Measurements from ENCODE around the gene PACSIN2. TPM values are rescaled to one million over a fixed set of nuclear protein-coding genes. Genes with fewer than 3 reads are reported as not detected.

Gene PACSIN2
- total RNA-seq, 4 donors from 2014 or later, result 75.4 to 90.1 (median 87.9) TPM

DNA sequence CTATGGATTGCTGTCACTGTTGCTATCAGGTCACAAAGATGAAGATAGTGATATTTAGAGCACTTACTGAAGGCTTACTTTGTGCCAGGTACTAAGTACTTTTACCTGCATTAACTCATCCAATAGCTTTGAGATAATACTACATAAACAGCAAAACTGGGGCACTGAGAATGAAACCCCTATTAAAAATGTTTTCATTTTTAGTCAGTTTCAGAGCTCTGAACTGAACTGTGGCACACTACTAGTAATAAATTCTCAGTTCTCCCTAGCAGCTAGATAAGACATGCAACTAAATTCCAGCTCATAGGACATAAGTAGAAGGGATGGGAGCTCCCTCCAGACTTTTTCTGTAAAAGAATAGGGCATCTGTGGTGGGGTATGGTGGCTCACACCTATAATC lies 181.8 kb downstream of the PACSIN2 start:
- Histone ChIP-seq H3K4me1 (peaks cover 15 to 19% of the 10 kb centered on the region in 2 donors), H3K27ac (peak overlapping the region in 1 of 3 donors; percentile 29), H3K36me3 (peaks cover 34 to 40% of the 10 kb centered on the region in 2 donors), H3K9me3 (no peaks in the 10 kb centered on the region), H3K4me3 (replicated peaks in 1 of 3) (no peak overlapping the region), H3K27me3 (no peaks in the 10 kb centered on the region)
- no peak for TF ChIP-seq POLR2A (IDR thresholded peaks at IDR 0.05)
- TF ChIP-seq, protein P1, sequence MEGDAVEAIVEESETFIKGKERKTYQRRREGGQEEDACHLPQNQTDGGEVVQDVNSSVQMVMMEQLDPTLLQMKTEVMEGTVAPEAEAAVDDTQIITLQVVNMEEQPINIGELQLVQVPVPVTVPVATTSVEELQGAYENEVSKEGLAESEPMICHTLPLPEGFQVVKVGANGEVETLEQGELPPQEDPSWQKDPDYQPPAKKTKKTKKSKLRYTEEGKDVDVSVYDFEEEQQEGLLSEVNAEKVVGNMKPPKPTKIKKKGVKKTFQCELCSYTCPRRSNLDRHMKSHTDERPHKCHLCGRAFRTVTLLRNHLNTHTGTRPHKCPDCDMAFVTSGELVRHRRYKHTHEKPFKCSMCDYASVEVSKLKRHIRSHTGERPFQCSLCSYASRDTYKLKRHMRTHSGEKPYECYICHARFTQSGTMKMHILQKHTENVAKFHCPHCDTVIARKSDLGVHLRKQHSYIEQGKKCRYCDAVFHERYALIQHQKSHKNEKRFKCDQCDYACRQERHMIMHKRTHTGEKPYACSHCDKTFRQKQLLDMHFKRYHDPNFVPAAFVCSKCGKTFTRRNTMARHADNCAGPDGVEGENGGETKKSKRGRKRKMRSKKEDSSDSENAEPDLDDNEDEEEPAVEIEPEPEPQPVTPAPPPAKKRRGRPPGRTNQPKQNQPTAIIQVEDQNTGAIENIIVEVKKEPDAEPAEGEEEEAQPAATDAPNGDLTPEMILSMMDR (IDR thresholded peaks at IDR 0.05), result no peak
- intact Hi-C loops (cut with DNase I), result no loop called here
- no peak for DNase-seq

DNA sequence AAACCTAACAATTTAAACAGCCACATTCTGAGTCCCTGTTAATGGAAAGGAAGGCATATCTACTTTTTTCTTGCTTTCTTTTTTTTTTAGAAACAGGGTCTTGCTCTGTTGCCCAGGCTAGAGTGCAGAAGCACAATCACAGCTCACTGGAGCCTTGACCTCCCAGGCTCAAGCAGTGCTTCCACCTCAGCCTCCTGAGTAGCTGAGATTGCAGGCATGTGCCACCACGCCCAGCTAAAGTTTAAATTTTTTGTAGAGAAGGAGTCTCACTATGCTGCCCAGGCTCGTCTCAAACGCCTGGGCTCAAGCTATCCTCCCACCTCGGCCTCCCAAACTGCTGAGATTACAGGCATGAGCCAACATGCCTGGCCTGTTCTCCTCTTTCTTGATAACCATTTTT lies 183.2 kb downstream of the PACSIN2 start:
- Histone ChIP-seq H3K27ac (peak overlapping the region in 1 of 3 donors; percentile 19), H3K4me1 (peaks cover 13 to 15% of the 10 kb centered on the region in 2 donors), H3K27me3 (no peaks in the 10 kb centered on the region), H3K36me3 (peaks cover 43 to 50% of the 10 kb centered on the region in 2 donors), H3K9me3 (no peaks in the 10 kb centered on the region), H3K4me3 (replicated peaks in 1 of 3) (no peak overlapping the region)
- no peak for TF ChIP-seq POLR2A (IDR thresholded peaks at IDR 0.05)
- TF ChIP-seq, protein P1 (IDR thresholded peaks at IDR 0.05), result no peak
- DNase-seq, result no peak
- WGBS, 2 donors, result 95 to 98% methylated on average over 4 of the region's 4 CpGs
- intact Hi-C loops (cut with DNase I), result no loop called here

DNA sequence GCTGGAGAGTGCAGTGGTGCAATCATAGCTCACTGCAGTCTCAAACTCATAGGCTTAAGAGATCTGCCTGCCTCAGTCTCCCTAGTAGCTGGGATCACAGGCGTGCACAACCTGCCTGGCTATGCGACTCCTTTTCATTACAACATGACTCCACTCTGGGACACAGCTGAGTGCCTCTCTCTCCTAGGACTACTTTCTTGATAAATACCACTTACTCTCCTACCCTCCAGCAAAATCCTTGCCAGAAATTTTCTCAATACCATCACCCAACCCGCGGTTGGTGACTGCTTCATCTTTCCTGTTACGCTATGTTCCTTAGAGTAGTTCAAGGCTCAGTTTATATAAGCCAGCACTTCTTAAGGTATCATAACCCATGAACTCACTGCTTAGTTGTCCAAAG lies 184.8 kb downstream of the PACSIN2 start:
- WGBS, 2 donors, result 37 to 40% methylated on average over 5 of the region's 5 CpGs
- TF ChIP-seq, protein P1 (IDR thresholded peaks at IDR 0.05), result no peak
- no peak for TF ChIP-seq POLR2A (IDR thresholded peaks at IDR 0.05)
- H3K27me3 ChIP-seq, result no peaks in the 10 kb centered on the region
- H3K4me1 ChIP-seq, result peaks cover 13 to 15% of the 10 kb centered on the region in 2 donors
- H3K27ac ChIP-seq, result peak overlapping the region; percentile 45 to 69 (median 63)
- no peak overlapping the region for H3K4me3 ChIP-seq (replicated peaks in 1 of 3)
- peaks cover 51 to 58% of the 10 kb centered on the region in 2 donors for H3K36me3 ChIP-seq
- no peaks in the 10 kb centered on the region for H3K9me3 ChIP-seq
- intact Hi-C loops (cut with DNase I), result no loop called here
- peak; percentile 87 to 89 for DNase-seq

DNA sequence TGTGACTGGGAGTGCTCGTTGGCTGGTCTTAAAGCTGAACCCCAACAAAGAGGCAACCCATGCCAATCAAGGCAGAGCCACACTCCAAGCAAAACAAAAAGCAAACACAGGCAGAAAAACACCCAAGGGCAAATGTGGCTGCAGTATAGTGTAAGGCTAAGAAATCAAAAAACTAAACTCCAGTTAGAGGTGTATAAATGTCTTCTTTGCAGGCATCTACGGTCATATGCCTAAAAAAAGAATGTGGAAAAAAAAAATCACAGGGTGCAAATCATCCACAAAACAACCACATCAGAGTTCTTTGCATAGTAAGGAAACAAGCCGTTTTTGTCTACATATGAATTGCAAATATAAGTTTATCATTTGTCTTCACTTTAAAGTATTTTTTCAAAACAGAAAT lies 185.6 kb downstream of the PACSIN2 start:
- DNase-seq, result no peak
- intact Hi-C loops (cut with DNase I), result no loop called here
- Histone ChIP-seq H3K4me1 (peaks cover 13 to 15% of the 10 kb centered on the region in 2 donors), H3K36me3 (peaks cover 55 to 60% of the 10 kb centered on the region in 2 donors), H3K4me3 (replicated peaks in 1 of 3) (no peak overlapping the region), H3K9me3 (no peaks in the 10 kb centered on the region), H3K27ac (peak overlapping the region in 2 of 3 donors; percentile 1 to 11), H3K27me3 (no peaks in the 10 kb centered on the region)
- TF ChIP-seq, protein P1 (IDR thresholded peaks at IDR 0.05), result no peak
- no peak for TF ChIP-seq POLR2A (IDR thresholded peaks at IDR 0.05)
- 84 to 86% methylated on average over 3 of the region's 3 CpGs for WGBS, 2 donors

DNA sequence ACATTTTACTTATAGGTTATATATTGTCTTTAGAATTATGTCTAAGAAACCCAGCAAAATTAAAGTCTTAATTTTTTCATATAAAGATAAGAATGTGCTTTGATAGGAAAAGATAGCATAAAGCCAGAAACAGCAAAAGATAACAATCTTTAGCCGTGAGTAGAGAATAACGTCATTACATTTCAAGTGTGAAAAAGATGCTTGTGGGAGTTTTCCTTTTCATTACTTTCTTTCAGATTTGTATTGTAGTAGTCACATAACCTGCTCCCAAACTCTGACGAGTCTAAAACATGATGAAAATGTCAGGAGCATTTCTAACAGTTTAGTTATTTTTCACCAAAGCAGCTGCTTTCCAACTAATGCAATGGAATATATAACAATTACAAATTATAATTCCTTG lies 189.2 kb downstream of the PACSIN2 start:
- Histone ChIP-seq H3K36me3 (peaks cover 43 to 53% of the 10 kb centered on the region in 2 donors), H3K4me3 (replicated peaks in 1 of 3) (no peak overlapping the region), H3K4me1 (peaks cover 7 to 14% of the 10 kb centered on the region in 2 donors), H3K27ac (no peak overlapping the region), H3K27me3 (no peaks in the 10 kb centered on the region), H3K9me3 (no peaks in the 10 kb centered on the region)
- no peak for TF ChIP-seq POLR2A (IDR thresholded peaks at IDR 0.05)
- TF ChIP-seq, protein P1 (IDR thresholded peaks at IDR 0.05), result no peak
- 85 to 88% methylated on average over 3 of the region's 3 CpGs for WGBS, 2 donors
- DNase-seq, result no peak
- intact Hi-C loops (cut with DNase I), result no loop called here

All from thyroid gland (tissue), 4 donors.